ENCODE measurements around the gene FBXW11.

GRCh38 chr5:172050080-172050479, 43.6 kb upstream of the FBXW11 start:
- TF ChIP-seq CTCF (IDR thresholded peaks at IDR 0.05) (no peak), EZH2 (IDR thresholded peaks at IDR 0.05; ENCODE audit: borderline replicate concordance, insufficient read depth, low read depth, low read length, poor library complexity, severe bottlenecking) (no peak)
